Mammary epithelial cell (primary cell): ENCODE results near the gene CELF2.
"Not testable (repeated sequence)": the region's sequence is repeated elsewhere in the genome, so short reads cannot be mapped to it uniquely, and the experiment has no call there.

Source experiments
- EZH2 ChIP-seq: IDR thresholded peaks from 2 replicates; pipeline ENCODE4 v1.6.1; 2012; ENCODE audit warnings: low read length, inconsistent platforms, borderline replicate concordance
- TF ChIP-seq, protein P1 (sequence below), 2 donors: IDR thresholded peaks in 1 of 2; conservative IDR thresholded peaks in 1 of 2; 2 replicates each; pipeline ENCODE4 v1.5.1; 2011 to 2012; ENCODE audit warnings: inconsistent platforms in 2 of 2, low read length in 2 of 2, mild to moderate bottlenecking in 2 of 2, control low read depth in 1 of 2, low read depth in 1 of 2; ENCODE audit not compliant: insufficient read depth in 1 of 2; ENCODE audit errors: extremely low read depth in 1 of 2

DNA sequence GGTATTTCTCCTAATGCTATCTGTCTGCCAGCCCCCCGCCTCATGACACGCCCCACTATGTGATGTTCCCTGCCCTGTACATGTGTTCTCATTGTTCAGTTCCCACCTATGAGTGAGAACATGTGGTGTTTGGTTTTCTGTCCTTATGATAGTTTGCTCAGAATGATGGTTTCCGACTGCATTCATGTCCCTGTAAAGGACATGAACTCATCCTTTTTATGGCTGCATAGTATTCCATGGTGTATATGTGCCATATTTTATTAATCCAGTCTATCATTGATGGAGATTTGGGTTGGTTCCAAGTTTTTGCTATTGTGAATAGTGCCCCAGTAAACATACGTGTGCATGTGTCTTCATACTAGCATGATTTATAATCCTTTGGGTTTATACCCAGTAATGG lies 109.3 kb downstream of the CELF2 start:
- TF ChIP-seq, protein P1, sequence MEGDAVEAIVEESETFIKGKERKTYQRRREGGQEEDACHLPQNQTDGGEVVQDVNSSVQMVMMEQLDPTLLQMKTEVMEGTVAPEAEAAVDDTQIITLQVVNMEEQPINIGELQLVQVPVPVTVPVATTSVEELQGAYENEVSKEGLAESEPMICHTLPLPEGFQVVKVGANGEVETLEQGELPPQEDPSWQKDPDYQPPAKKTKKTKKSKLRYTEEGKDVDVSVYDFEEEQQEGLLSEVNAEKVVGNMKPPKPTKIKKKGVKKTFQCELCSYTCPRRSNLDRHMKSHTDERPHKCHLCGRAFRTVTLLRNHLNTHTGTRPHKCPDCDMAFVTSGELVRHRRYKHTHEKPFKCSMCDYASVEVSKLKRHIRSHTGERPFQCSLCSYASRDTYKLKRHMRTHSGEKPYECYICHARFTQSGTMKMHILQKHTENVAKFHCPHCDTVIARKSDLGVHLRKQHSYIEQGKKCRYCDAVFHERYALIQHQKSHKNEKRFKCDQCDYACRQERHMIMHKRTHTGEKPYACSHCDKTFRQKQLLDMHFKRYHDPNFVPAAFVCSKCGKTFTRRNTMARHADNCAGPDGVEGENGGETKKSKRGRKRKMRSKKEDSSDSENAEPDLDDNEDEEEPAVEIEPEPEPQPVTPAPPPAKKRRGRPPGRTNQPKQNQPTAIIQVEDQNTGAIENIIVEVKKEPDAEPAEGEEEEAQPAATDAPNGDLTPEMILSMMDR (conservative IDR thresholded peaks at IDR 0.05 in 1 of 2, IDR thresholded peaks at IDR 0.05 in 1 of 2; ENCODE audit: extremely low read depth in 1 of 2, insufficient read depth in 1 of 2, low read depth in 1 of 2, low read length in 2 of 2), result not testable (repeated sequence)
- TF ChIP-seq EZH2, result not testable (repeated sequence)
